Hepatocyte (in vitro differentiated cells): ENCODE results near the gene MOBP.

ENCODE experiments used
- EZH2 ChIP-seq: fragments of 200-600 bp; sonication (generic); IDR thresholded peaks from 2 replicates; pipeline ENCODE4 v1.6.1; 2016; ENCODE audit warnings: antibody characterized with exemption, mild to moderate bottlenecking, borderline replicate concordance
- EZH2phosphoT487 ChIP-seq: fragments of 200-600 bp; sonication (generic); IDR thresholded peaks from one replicate; pipeline ENCODE4 v1.6.1; 2018; ENCODE audit warnings: antibody characterized with exemption, mild to moderate bottlenecking, low read depth, moderate library complexity; ENCODE audit not compliant: unreplicated experiment, severe bottlenecking
- TF ChIP-seq, protein P1 (sequence below): fragments of 200-600 bp; sonication (generic); IDR thresholded peaks from 2 replicates; pipeline ENCODE4 v1.5.1; 2016; ENCODE audit warnings: antibody characterized with exemption, mild to moderate bottlenecking; ENCODE audit not compliant: poor library complexity

DNA sequence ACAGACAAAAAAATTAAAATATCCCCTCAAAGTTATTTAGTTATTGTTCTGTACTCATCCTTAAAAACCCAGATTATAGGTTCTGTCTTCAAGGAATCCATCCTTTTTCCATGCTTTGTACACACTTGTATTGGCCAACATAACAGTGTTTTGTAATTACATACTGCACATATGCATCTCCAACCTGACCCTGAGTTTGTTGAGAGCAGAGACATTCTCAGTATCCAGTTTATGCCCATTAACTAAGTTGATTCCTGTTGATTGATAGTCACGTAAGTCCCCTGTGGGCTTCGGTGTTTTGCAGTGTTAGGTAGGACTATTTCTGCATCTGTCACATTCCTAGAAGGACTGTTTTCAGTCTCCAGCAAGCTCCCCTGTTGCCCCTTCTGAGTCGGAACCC is 33.6 kb downstream of the MOBP start:
- TF ChIP-seq EZH2, result no peak
- TF ChIP-seq EZH2phosphoT487, result no peak
- TF ChIP-seq, protein P1, sequence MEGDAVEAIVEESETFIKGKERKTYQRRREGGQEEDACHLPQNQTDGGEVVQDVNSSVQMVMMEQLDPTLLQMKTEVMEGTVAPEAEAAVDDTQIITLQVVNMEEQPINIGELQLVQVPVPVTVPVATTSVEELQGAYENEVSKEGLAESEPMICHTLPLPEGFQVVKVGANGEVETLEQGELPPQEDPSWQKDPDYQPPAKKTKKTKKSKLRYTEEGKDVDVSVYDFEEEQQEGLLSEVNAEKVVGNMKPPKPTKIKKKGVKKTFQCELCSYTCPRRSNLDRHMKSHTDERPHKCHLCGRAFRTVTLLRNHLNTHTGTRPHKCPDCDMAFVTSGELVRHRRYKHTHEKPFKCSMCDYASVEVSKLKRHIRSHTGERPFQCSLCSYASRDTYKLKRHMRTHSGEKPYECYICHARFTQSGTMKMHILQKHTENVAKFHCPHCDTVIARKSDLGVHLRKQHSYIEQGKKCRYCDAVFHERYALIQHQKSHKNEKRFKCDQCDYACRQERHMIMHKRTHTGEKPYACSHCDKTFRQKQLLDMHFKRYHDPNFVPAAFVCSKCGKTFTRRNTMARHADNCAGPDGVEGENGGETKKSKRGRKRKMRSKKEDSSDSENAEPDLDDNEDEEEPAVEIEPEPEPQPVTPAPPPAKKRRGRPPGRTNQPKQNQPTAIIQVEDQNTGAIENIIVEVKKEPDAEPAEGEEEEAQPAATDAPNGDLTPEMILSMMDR, result no peak
